ENCODE measurements around the gene SDHB. TPM values are rescaled to one million over a fixed set of nuclear protein-coding genes. Genes with fewer than 3 reads are reported as not detected.

Gene SDHB
- total RNA-seq (2022) (70.1 TPM in 2 replicates), Bru-seq, nascent RNA (percentile 69 among the genes with signal in this experiment), BruChase-seq, experiment 1, labeled RNA remaining after a 6-hour chase (percentile 65 among the genes with signal in this experiment), BruChase-seq, experiment 2, labeled RNA remaining after a 2-hour chase (percentile 54 among the genes with signal in this experiment)
- long read RNA-seq, transcript SDHB-201 (8 exons, 1,153 nt) = major isoform, 157 of 172 reads
- long read RNA-seq, partial matches to known transcripts = 14 of 172 reads
- long read RNA-seq, other reads (novel, unspliced or antisense) = 1 of 172 reads

GRCh38 chr1:17053685-17054410 is at the start of gene SDHB:
Gene SDHB, minus strand, starts transcription at chr1:17054032. Its CDS starts 13 bp downstream, at chr1:17054019.
- CTCF ChIA-PET = interaction anchor here (1.1 kb wide), 1 partner anchor 21 kb away, joined by 5 read pairs; no protein-coding TSS in a partner anchor
- intact Hi-C loops (cut with micrococcal nuclease; ENCODE audit: unreplicated experiment) = no loop called here
- no peak for TF ChIP-seq CTCF (IDR thresholded peaks at IDR 0.05; ENCODE audit: unreplicated experiment)
- Mint-ChIP-seq H3K4me1 (ENCODE audit: low read depth, unreplicated experiment) (no peaks in the 10 kb centered on the region), H3K36me3 (ENCODE audit: insufficient read depth, unreplicated experiment) (peaks cover 15% of the 10 kb centered on the region), H3K27ac (ENCODE audit: unreplicated experiment) (peak within 1 kb of the TSS; percentile 87), H3K27me3 (ENCODE audit: unreplicated experiment) (peaks cover 15% of the 10 kb centered on the region), H3K9me3 (ENCODE audit: low read depth, unreplicated experiment) (no peaks in the 10 kb centered on the region), H3K4me3 (ENCODE audit: low read depth, unreplicated experiment) (peak within 1 kb of the TSS; percentile 92)
- no TSS peak for BruUV-seq (replicated peaks)
- peak; percentile 97 for DNase-seq

GRCh38 chr1:17102232-17102631 is 48.4 kb upstream of the SDHB start:
- no peak for TF ChIP-seq CTCF (IDR thresholded peaks at IDR 0.05; ENCODE audit: unreplicated experiment)
- H3K36me3 Mint-ChIP-seq (ENCODE audit: insufficient read depth, unreplicated experiment) = no peaks in the 10 kb centered on the region
- H3K4me3 Mint-ChIP-seq (ENCODE audit: low read depth, unreplicated experiment) = no peak overlapping the region
- intact Hi-C loops (cut with micrococcal nuclease; ENCODE audit: unreplicated experiment) = no loop called here
- BruUV-seq (replicated peaks) = no TSS peak
- CTCF ChIA-PET = no interaction called here
- H3K27me3 Mint-ChIP-seq (ENCODE audit: unreplicated experiment) = peaks cover 17% of the 10 kb centered on the region
- H3K4me1 Mint-ChIP-seq (ENCODE audit: low read depth, unreplicated experiment) = peaks cover 14% of the 10 kb centered on the region
- no peaks in the 10 kb centered on the region for H3K9me3 Mint-ChIP-seq (ENCODE audit: low read depth, unreplicated experiment)
- H3K27ac Mint-ChIP-seq (ENCODE audit: unreplicated experiment) = no peak overlapping the region
- no peak for DNase-seq

- peaks cover 7% of the 10 kb centered on the region for H3K27me3 Mint-ChIP-seq (ENCODE audit: unreplicated experiment)
- no peak overlapping the region for H3K27ac Mint-ChIP-seq (ENCODE audit: unreplicated experiment)
- no peak for TF ChIP-seq CTCF (IDR thresholded peaks at IDR 0.05; ENCODE audit: unreplicated experiment)
- CTCF ChIA-PET = no interaction called here
- no peak for DNase-seq
- no peak overlapping the region for H3K4me3 Mint-ChIP-seq (ENCODE audit: low read depth, unreplicated experiment)
- H3K36me3 Mint-ChIP-seq (ENCODE audit: insufficient read depth, unreplicated experiment) = no peaks in the 10 kb centered on the region
- BruUV-seq (replicated peaks) = no TSS peak
- no peaks in the 10 kb centered on the region for H3K9me3 Mint-ChIP-seq (ENCODE audit: low read depth, unreplicated experiment)
- intact Hi-C loops (cut with micrococcal nuclease; ENCODE audit: unreplicated experiment) = no loop called here
- H3K4me1 Mint-ChIP-seq (ENCODE audit: low read depth, unreplicated experiment) = peaks cover 16% of the 10 kb centered on the region
Observed at GRCh38 chr1:17101261-17101660, 47.4 kb upstream of the SDHB start.

GRCh38 chr1:17099616-17100340 is 45.9 kb upstream of the SDHB start:
- Mint-ChIP-seq H3K9me3 (ENCODE audit: low read depth, unreplicated experiment) (no peaks in the 10 kb centered on the region), H3K4me1 (ENCODE audit: low read depth, unreplicated experiment) (peaks cover 16% of the 10 kb centered on the region), H3K36me3 (ENCODE audit: insufficient read depth, unreplicated experiment) (no peaks in the 10 kb centered on the region), H3K4me3 (ENCODE audit: low read depth, unreplicated experiment) (no peak overlapping the region), H3K27me3 (ENCODE audit: unreplicated experiment) (peaks cover 10% of the 10 kb centered on the region), H3K27ac (ENCODE audit: unreplicated experiment) (no peak overlapping the region)
- no TSS peak for BruUV-seq (replicated peaks)
- CTCF ChIA-PET = no interaction called here
- no peak for DNase-seq
- intact Hi-C loops (cut with micrococcal nuclease; ENCODE audit: unreplicated experiment) = no loop called here
- no peak for TF ChIP-seq CTCF (IDR thresholded peaks at IDR 0.05; ENCODE audit: unreplicated experiment)
